OCI-LY3 (cell line): Measurements from ENCODE around the gene PTPRQ.

Experiments used
- H2AFZ ChIP-seq: fragments of 200-600, 300-600 bp; shearing (Covaris generic); 2 replicates; pipeline ENCODE4 v1.6.0; 2014; ENCODE audit warnings: antibody characterized with exemption, low read depth, low read length
- H3K27ac ChIP-seq: fragments of 200-600, 300-600 bp; sonication (generic); 2 replicates; pipeline ENCODE4 v1.5.1; 2014; ENCODE audit warnings: mild to moderate bottlenecking, low read length, moderate library complexity, mixed read lengths
- H3K27me3 ChIP-seq: fragments of 200-600, 300-600 bp; sonication (generic); 2 replicates; pipeline ENCODE4 v1.6.1; 2014; ENCODE audit warnings: low read depth, low read length, mixed read lengths
- H3K36me3 ChIP-seq: fragments of 200-600, 300-600 bp; sonication (generic); replicated peaks from 2 replicates; pipeline ENCODE3; 2014; ENCODE audit warnings: low read depth, low read length, mixed read lengths
- H3K4me1 ChIP-seq: fragments of 300-600, 200-600 bp; sonication (generic); 2 replicates; pipeline ENCODE4 v1.6.1; 2014; ENCODE audit warnings: low read length, mixed read lengths
- H3K4me2 ChIP-seq: fragments of 200-600, 300-600 bp; sonication (generic); 2 replicates; pipeline ENCODE4 v1.6.1; 2014; ENCODE audit warnings: low read length, mixed read lengths
- H3K4me3 ChIP-seq: fragments of 300-600, 200-600 bp; sonication (generic); 2 replicates; pipeline ENCODE4 v1.5.1; 2014; ENCODE audit warnings: antibody characterized with exemption, mild to moderate bottlenecking, low read length, moderate library complexity
- H3K79me2 ChIP-seq: fragments of 300-600, 200-600 bp; shearing (Covaris generic); 2 replicates; pipeline ENCODE4 v1.6.1; 2014; ENCODE audit warnings: mild to moderate bottlenecking, low read length, mixed read lengths
- H3K9ac ChIP-seq: fragments of 300-600, 200-600 bp; shearing (Covaris generic); 2 replicates; pipeline ENCODE4 v1.6.0; 2014; ENCODE audit warnings: mild to moderate bottlenecking, low read length, moderate library complexity
- H3K9me3 ChIP-seq: fragments of 200-600, 300-600 bp; shearing (Covaris generic); 2 replicates; pipeline ENCODE4 v1.6.1; 2014; ENCODE audit warnings: low read length, mixed read lengths; ENCODE audit not compliant: insufficient read depth
- H4K20me1 ChIP-seq: fragments of 200-600, 300-600 bp; sonication (generic); 2 replicates; pipeline ENCODE4 v1.6.1; 2016; ENCODE audit warnings: low read length, mixed read lengths; ENCODE audit not compliant: insufficient read depth
- EZH2phosphoT487 ChIP-seq: fragments of 200-600 bp; shearing (Covaris generic); IDR thresholded peaks from 2 replicates; pipeline ENCODE4 v1.6.1; 2018; ENCODE audit warnings: antibody characterized with exemption, mixed run types, low read depth
- TF ChIP-seq, protein P1 (sequence below): fragments of 200-600, 300-600 bp; sonication (generic); IDR thresholded peaks from 2 replicates; pipeline ENCODE4 v1.5.1; 2014; ENCODE audit warnings: antibody characterized with exemption, low read length, low read depth

Gene PTPRQ

DNA sequence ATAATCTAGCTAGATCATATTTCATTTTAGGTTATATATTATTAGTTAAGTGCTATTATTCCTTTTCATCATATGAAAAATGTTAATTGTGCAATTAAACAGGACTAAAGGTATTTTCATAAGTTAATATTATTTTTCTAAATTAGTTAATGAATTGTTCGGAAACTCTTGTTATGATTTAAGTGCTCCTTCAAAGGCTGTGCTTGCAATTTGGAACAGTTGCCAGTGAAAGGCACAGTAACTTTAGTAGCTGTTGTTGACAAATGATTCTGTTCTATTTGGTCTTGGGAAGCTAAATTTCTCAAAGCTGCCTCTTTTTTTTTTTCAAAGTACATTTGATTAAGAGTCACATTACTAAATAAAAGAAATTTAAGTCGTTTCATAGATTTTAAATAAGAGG lies 40.7 kb downstream of the PTPRQ start:
- no peak overlapping the region for H2AFZ ChIP-seq
- no peaks in the 10 kb centered on the region for H3K4me1 ChIP-seq
- TF ChIP-seq, protein P1, sequence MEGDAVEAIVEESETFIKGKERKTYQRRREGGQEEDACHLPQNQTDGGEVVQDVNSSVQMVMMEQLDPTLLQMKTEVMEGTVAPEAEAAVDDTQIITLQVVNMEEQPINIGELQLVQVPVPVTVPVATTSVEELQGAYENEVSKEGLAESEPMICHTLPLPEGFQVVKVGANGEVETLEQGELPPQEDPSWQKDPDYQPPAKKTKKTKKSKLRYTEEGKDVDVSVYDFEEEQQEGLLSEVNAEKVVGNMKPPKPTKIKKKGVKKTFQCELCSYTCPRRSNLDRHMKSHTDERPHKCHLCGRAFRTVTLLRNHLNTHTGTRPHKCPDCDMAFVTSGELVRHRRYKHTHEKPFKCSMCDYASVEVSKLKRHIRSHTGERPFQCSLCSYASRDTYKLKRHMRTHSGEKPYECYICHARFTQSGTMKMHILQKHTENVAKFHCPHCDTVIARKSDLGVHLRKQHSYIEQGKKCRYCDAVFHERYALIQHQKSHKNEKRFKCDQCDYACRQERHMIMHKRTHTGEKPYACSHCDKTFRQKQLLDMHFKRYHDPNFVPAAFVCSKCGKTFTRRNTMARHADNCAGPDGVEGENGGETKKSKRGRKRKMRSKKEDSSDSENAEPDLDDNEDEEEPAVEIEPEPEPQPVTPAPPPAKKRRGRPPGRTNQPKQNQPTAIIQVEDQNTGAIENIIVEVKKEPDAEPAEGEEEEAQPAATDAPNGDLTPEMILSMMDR, result no peak
- TF ChIP-seq EZH2phosphoT487, result no peak
- no peak overlapping the region for H3K4me3 ChIP-seq
- H3K27ac ChIP-seq, result no peak overlapping the region
- no peaks in the 10 kb centered on the region for H3K79me2 ChIP-seq
- no peaks in the 10 kb centered on the region for H3K27me3 ChIP-seq
- no peaks in the 10 kb centered on the region for H4K20me1 ChIP-seq
- H3K36me3 ChIP-seq, result no peaks in the 10 kb centered on the region
- no peaks in the 10 kb centered on the region for H3K9me3 ChIP-seq
- no peak overlapping the region for H3K4me2 ChIP-seq
- H3K9ac ChIP-seq, result no peak overlapping the region

- H3K36me3 ChIP-seq, result no peaks in the 10 kb centered on the region
- TF ChIP-seq EZH2phosphoT487, result no peak
- TF ChIP-seq, protein P1, result no peak
- no peaks in the 10 kb centered on the region for H3K4me1 ChIP-seq
- no peak overlapping the region for H3K9ac ChIP-seq
- no peak overlapping the region for H3K4me2 ChIP-seq
- H3K27ac ChIP-seq, result no peak overlapping the region
- H2AFZ ChIP-seq, result no peak overlapping the region
- H4K20me1 ChIP-seq, result no peaks in the 10 kb centered on the region
- no peak overlapping the region for H3K4me3 ChIP-seq
- H3K79me2 ChIP-seq, result no peaks in the 10 kb centered on the region
- no peaks in the 10 kb centered on the region for H3K9me3 ChIP-seq
- no peaks in the 10 kb centered on the region for H3K27me3 ChIP-seq
These were observed 41.4 kb downstream of the PTPRQ start for GRCh38 chr12:80485222-80485987.

- H3K9ac ChIP-seq, result no peak overlapping the region
- no peaks in the 10 kb centered on the region for H3K36me3 ChIP-seq
- H3K27ac ChIP-seq, result no peak overlapping the region
- no peak overlapping the region for H3K4me2 ChIP-seq
- no peak overlapping the region for H3K4me3 ChIP-seq
- no peak for TF ChIP-seq EZH2phosphoT487
- H3K27me3 ChIP-seq, result no peaks in the 10 kb centered on the region
- H3K79me2 ChIP-seq, result no peaks in the 10 kb centered on the region
- no peaks in the 10 kb centered on the region for H3K4me1 ChIP-seq
- no peak overlapping the region for H2AFZ ChIP-seq
- H3K9me3 ChIP-seq, result no peaks in the 10 kb centered on the region
- H4K20me1 ChIP-seq, result no peaks in the 10 kb centered on the region
These were observed 46.3 kb downstream of the PTPRQ start for GRCh38 chr12:80490329-80490728.

DNA sequence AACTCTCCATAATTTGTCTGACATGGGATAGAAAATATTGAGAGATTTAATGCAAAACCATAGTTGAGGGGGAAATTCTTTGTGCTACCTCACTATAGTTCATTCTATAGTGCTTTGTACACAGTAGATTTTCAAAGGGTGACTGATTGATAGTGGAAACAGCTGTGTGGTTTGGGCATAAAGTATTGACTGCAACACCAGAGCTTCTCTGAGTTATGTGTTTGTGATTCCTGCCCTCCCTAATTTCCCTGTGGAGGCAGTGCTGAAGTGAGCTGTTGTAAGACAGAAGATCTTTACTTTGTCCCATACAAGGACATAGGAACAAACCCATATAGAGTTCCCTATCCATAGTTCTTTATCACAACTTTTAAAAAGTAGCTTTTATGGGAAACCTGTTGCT lies 47.1 kb downstream of the PTPRQ start:
- no peaks in the 10 kb centered on the region for H3K9me3 ChIP-seq
- H3K4me2 ChIP-seq, result no peak overlapping the region
- no peaks in the 10 kb centered on the region for H3K4me1 ChIP-seq
- no peak for TF ChIP-seq EZH2phosphoT487
- no peaks in the 10 kb centered on the region for H3K79me2 ChIP-seq
- no peaks in the 10 kb centered on the region for H3K36me3 ChIP-seq
- no peak overlapping the region for H3K9ac ChIP-seq
- no peak overlapping the region for H2AFZ ChIP-seq
- no peaks in the 10 kb centered on the region for H4K20me1 ChIP-seq
- H3K27me3 ChIP-seq, result no peaks in the 10 kb centered on the region
- no peak overlapping the region for H3K27ac ChIP-seq
- H3K4me3 ChIP-seq, result no peak overlapping the region

- Histone ChIP-seq H3K36me3 (no peaks in the 10 kb centered on the region), H4K20me1 (no peaks in the 10 kb centered on the region), H3K9ac (no peak overlapping the region), H3K4me3 (no peak overlapping the region), H3K27ac (no peak overlapping the region), H2AFZ (no peak overlapping the region), H3K9me3 (no peaks in the 10 kb centered on the region), H3K27me3 (no peaks in the 10 kb centered on the region), H3K4me2 (no peak overlapping the region), H3K4me1 (peaks cover 8% of the 10 kb centered on the region), H3K79me2 (no peaks in the 10 kb centered on the region)
- TF ChIP-seq EZH2phosphoT487, result no peak
- TF ChIP-seq, protein P1, result no peak
These were observed 49.4 kb downstream of the PTPRQ start for GRCh38 chr12:80493466-80493865.
